IMR-90 (cell line): Measurements from ENCODE around the gene ATP5F1D. TPM values are rescaled to one million over a fixed set of nuclear protein-coding genes. Genes with fewer than 3 reads are reported as not detected.

Experiments
- ATAC-seq: fragments of 200-7000 bp; cut with Tn5 transposase; 2 replicates; pipeline ENCODE4 v1.9.1; 2020; ENCODE audit warnings: low read depth, mild to moderate bottlenecking, moderate library complexity
- BruUV-seq: library from RNA; stranded (reverse); fragments of 400-500 nt; replicated peaks from 2 replicates; lab custom pipeline; 2021; lab: Mats Ljungman, UMichigan
- CTCF ChIA-PET: fragments of 300-600 bp; formaldehyde crosslinking; extraction: SDS; loops from one replicate; lab custom pipeline; 2021; ENCODE audit warnings: antibody characterized with exemption; lab: Yijun Ruan, JAX
- POLR2A ChIA-PET: fragments of 300-600 bp; sonication (Branson Sonifier 250); formaldehyde crosslinking; loops from one replicate; lab custom pipeline; 2022; ENCODE audit warnings: antibody characterized with exemption; ENCODE audit not compliant: unreplicated experiment; lab: Charles Lee
- DNase-seq: peaks from one replicate; pipeline ENCODE4 v3.0.0; 2013
- H2AFZ ChIP-seq: replicated peaks from 2 replicates; pipeline ENCODE3; 2013; ENCODE audit warnings: low read length, mild to moderate bottlenecking; ENCODE audit not compliant: poor library complexity
- H2AK5ac ChIP-seq: 2 replicates; pipeline ENCODE4 v1.6.1; 2013; ENCODE audit warnings: low read depth, low read length, inconsistent platforms
- H2AK9ac ChIP-seq: replicated peaks from 2 replicates; pipeline ENCODE3; 2013; ENCODE audit warnings: mild to moderate bottlenecking, low read depth, low read length, moderate library complexity; ENCODE audit not compliant: poor library complexity
- H2BK120ac ChIP-seq: 2 replicates; pipeline ENCODE4 v1.6.1; 2013; ENCODE audit warnings: low read depth, low read length, inconsistent platforms
- H2BK15ac ChIP-seq: 3 replicates; pipeline ENCODE4 v1.6.1; 2013; ENCODE audit warnings: low read depth, low read length, inconsistent platforms
- H2BK20ac ChIP-seq: 2 replicates; pipeline ENCODE4 v1.6.1; 2013; ENCODE audit warnings: low read depth, mild to moderate bottlenecking, inconsistent platforms, low read length, moderate library complexity
- H2BK5ac ChIP-seq: 2 replicates; pipeline ENCODE4 v1.6.1; 2013; ENCODE audit warnings: mild to moderate bottlenecking, low read depth, low read length, inconsistent platforms; ENCODE audit not compliant: poor library complexity, severe bottlenecking
- H3K14ac ChIP-seq: replicated peaks from 2 replicates; pipeline ENCODE4 v1.6.1; 2013; ENCODE audit warnings: low read depth, low read length, inconsistent platforms
- H3K18ac ChIP-seq: 2 replicates; pipeline ENCODE4 v1.6.1; 2013; ENCODE audit warnings: low read depth, low read length, control low read depth
- H3K23ac ChIP-seq: 2 replicates; pipeline ENCODE4 v1.6.1; 2013; ENCODE audit warnings: low read depth, low read length, inconsistent platforms
- H3K27ac ChIP-seq: 2 replicates; pipeline ENCODE4 v1.5.1; 2013; ENCODE audit warnings: mild to moderate bottlenecking, control low read depth, low read length; ENCODE audit not compliant: insufficient read depth
- H3K27me3 ChIP-seq: 2 replicates; pipeline ENCODE4 v1.6.1; 2013; ENCODE audit warnings: low read length; ENCODE audit not compliant: control insufficient read depth, insufficient read depth
- H3K36me3 ChIP-seq: 2 replicates; pipeline ENCODE4 v1.6.1; 2013; ENCODE audit warnings: low read length, mixed read lengths; ENCODE audit not compliant: control insufficient read depth, insufficient read depth
- H3K4ac ChIP-seq: 2 replicates; pipeline ENCODE4 v1.6.1; 2013; ENCODE audit warnings: low read depth, low read length, inconsistent platforms
- H3K4me1 ChIP-seq: 2 replicates; pipeline ENCODE4 v1.6.1; 2013; ENCODE audit warnings: low read length, mixed read lengths; ENCODE audit not compliant: control insufficient read depth, insufficient read depth
- H3K4me2 ChIP-seq: 2 replicates; pipeline ENCODE4 v1.6.1; 2013; ENCODE audit warnings: low read depth, mild to moderate bottlenecking, control low read depth, low read length, moderate library complexity
- H3K4me3 ChIP-seq: 2 replicates; pipeline ENCODE4 v1.5.1; 2013; ENCODE audit warnings: low read depth, mild to moderate bottlenecking, control low read depth, low read length, moderate library complexity; ENCODE audit not compliant: insufficient read depth
- H3K56ac ChIP-seq: 2 replicates; pipeline ENCODE4 v1.6.1; 2013; ENCODE audit warnings: low read length, inconsistent platforms; ENCODE audit not compliant: insufficient read depth; ENCODE audit errors: extremely low read depth
- H3K79me1 ChIP-seq, 2 experiments: 2 replicates each; pipeline ENCODE4 v1.6.1; 2013; ENCODE audit warnings: low read length in 2 of 2, inconsistent platforms in 1 of 2, low read depth in 1 of 2
- H3K9ac ChIP-seq: 2 replicates; pipeline ENCODE4 v1.6.1; 2013; ENCODE audit warnings: low read depth, low read length, control low read depth
- H3K9me1 ChIP-seq: 2 replicates; pipeline ENCODE4 v1.6.1; 2013; ENCODE audit warnings: low read length, inconsistent platforms; ENCODE audit not compliant: insufficient read depth
- H3K9me3 ChIP-seq: 2 replicates; pipeline ENCODE4 v1.6.1; 2013; ENCODE audit warnings: low read length; ENCODE audit not compliant: control insufficient read depth, insufficient read depth
- H4K20me1 ChIP-seq: 2 replicates; pipeline ENCODE4 v1.6.1; 2013; ENCODE audit warnings: low read length, inconsistent platforms; ENCODE audit not compliant: insufficient read depth
- H4K5ac ChIP-seq: 2 replicates; pipeline ENCODE4 v1.6.1; 2013; ENCODE audit warnings: mild to moderate bottlenecking, low read depth, low read length, control low read depth
- H4K8ac ChIP-seq, 2 experiments: 2 replicates each; pipeline ENCODE4 v1.6.1; 2013; ENCODE audit warnings: low read depth in 2 of 2, low read length in 2 of 2, control low read depth in 1 of 2, inconsistent platforms in 1 of 2
- H4K91ac ChIP-seq: 2 replicates; pipeline ENCODE4 v1.6.1; 2013; ENCODE audit warnings: low read depth, low read length, inconsistent platforms; ENCODE audit not compliant: insufficient read depth
- BHLHE40 ChIP-seq: fragments of 150-350 bp; IDR thresholded peaks from 2 replicates; pipeline ENCODE4 v1.6.1; 2016; ENCODE audit warnings: mild to moderate bottlenecking, low read depth, low read length
- CEBPB ChIP-seq: IDR thresholded peaks from 2 replicates; pipeline ENCODE4 v1.6.1; 2012; ENCODE audit warnings: low read depth, low read length, improper control_type of control experiment
- CHD1 ChIP-seq: IDR thresholded peaks from 2 replicates; pipeline ENCODE4 v1.6.1; 2012; ENCODE audit warnings: low read depth, low read length, improper control_type of control experiment
- CTCF ChIP-seq: conservative IDR thresholded peaks from 2 replicates; pipeline ENCODE4 v1.5.1; 2012; ENCODE audit warnings: mild to moderate bottlenecking, low read depth, low read length, improper control_type of control experiment
- ELK1 ChIP-seq: fragments of 150-350 bp; IDR thresholded peaks from 2 replicates; pipeline ENCODE4 v1.6.1; 2016; ENCODE audit warnings: low read depth, mild to moderate bottlenecking, low read length, moderate library complexity, borderline replicate concordance
- FOS ChIP-seq: fragments of 150-350 bp; IDR thresholded peaks from 2 replicates; pipeline ENCODE4 v1.6.1; 2016; ENCODE audit warnings: low read depth, low read length
- MAFK ChIP-seq: IDR thresholded peaks from 2 replicates; pipeline ENCODE4 v1.6.1; 2012; ENCODE audit warnings: low read depth, low read length, improper control_type of control experiment
- MAZ ChIP-seq: IDR thresholded peaks from 2 replicates; pipeline ENCODE4 v1.6.1; 2012; ENCODE audit warnings: low read depth, mild to moderate bottlenecking, low read length, improper control_type of control experiment, moderate library complexity, borderline replicate concordance
- MXI1 ChIP-seq: IDR thresholded peaks from 2 replicates; pipeline ENCODE4 v1.6.1; 2012; ENCODE audit warnings: low read depth, mild to moderate bottlenecking, low read length, moderate library complexity, borderline replicate concordance
- POLR2A ChIP-seq: IDR thresholded peaks from 2 replicates; pipeline ENCODE4 v1.6.1; 2012; ENCODE audit warnings: mild to moderate bottlenecking, low read depth, low read length
- RCOR1 ChIP-seq: IDR thresholded peaks from 2 replicates; pipeline ENCODE4 v1.6.1; 2012; ENCODE audit warnings: mild to moderate bottlenecking, low read length, improper control_type of control experiment; ENCODE audit not compliant: insufficient replicate concordance
- SMC3 ChIP-seq: fragments of 150-350 bp; IDR thresholded peaks from 2 replicates; pipeline ENCODE4 v1.6.1; 2016; ENCODE audit warnings: low read depth, mild to moderate bottlenecking, antibody characterized with exemption, low read length, moderate library complexity
- WGBS, 2 experiments: methylation state at CpG; one replicate each; pipeline versions ENCODE4 v1.1.5 to v1.1.7; 2013; ENCODE audit warnings: missing lambda C conversion rate in 2 of 2; ENCODE audit not compliant: insufficient read length in 1 of 2; ENCODE audit errors: extremely low coverage in 2 of 2; 5-methylcytosine and 5-hydroxymethylcytosine counted together
- dilution Hi-C: fragments of 300-500 bp; cut with HindIII; formaldehyde crosslinking; loops from one replicate; pipeline ENCODE4 v1.14.3; 2018; ENCODE audit warnings: low sequenced_read_pairs; ENCODE audit not compliant: unreplicated experiment
- in situ Hi-C: fragments of 300-500 bp; cut with MboI; formaldehyde crosslinking; loops from 3 replicates; pipeline ENCODE4 v1.14.3; 2019; ENCODE audit warnings: low sequenced_read_pairs, inconsistent platforms, mixed read lengths
- intact Hi-C: fragments of 100-400 bp; cut with micrococcal nuclease; formaldehyde crosslinking; loops from 2 replicates; pipeline ENCODE4 v1.10.0; 2022
- polyA plus RNA-seq, 3 experiments: library from polyadenylated mRNA; depleted of rRNA; stranded (reverse); fragments of >200 nt; gene quantifications; 2 replicates each; pipeline ENCODE4 v1.2.3, GENCODE V29; 2012; ENCODE audit warnings: low replicate concordance in 1 of 3
- total RNA-seq: library from RNA; depleted of rRNA; stranded (reverse); fragments of >200 nt; gene quantifications from 2 replicates; pipeline ENCODE4 v1.2.3, GENCODE V29; 2012

Gene ATP5F1D
- total and polyA plus RNA-seq, 2 of the 4 experiments (the other 2 are of a cell fraction), result 7.3 to 140 TPM

GRCh38 chr19:1199531-1199930 is 42.0 kb upstream of the ATP5F1D start:
- POLR2A ChIA-PET, result no interaction called here
- intact Hi-C loops (no loop called here), in situ Hi-C loops (no loop called here), dilution Hi-C loops (no loop called here)
- no peak overlapping the region for H3K14ac ChIP-seq
- 82% methylated on average over 1 of the region's 10 CpGs; no CpG with 5 or more reads in 1 of the 2 experiments for WGBS, 2 experiments
- no peak overlapping the region for H3K4me2 ChIP-seq
- CTCF ChIA-PET, result interaction anchor here (0.6 to 1.6 kb wide), 2 partner anchors 44 to 86 kb away, joined by 3 to 6 read pairs; no protein-coding TSS in a partner anchor
- no peak overlapping the region for H2BK15ac ChIP-seq
- no peaks in the 10 kb centered on the region for H3K36me3 ChIP-seq
- no peaks in the 10 kb centered on the region for H3K9me3 ChIP-seq
- no peak overlapping the region for H3K56ac ChIP-seq
- no TSS peak for BruUV-seq
- no peak overlapping the region for H3K18ac ChIP-seq
- H3K4me3 ChIP-seq, result no peak overlapping the region
- no peak overlapping the region for H3K27ac ChIP-seq
- H3K9me1 ChIP-seq, result 0 out of 2 replicates have a peak, but pooled peaks cover 6% of the 10 kb centered on the region
- H3K4ac ChIP-seq, result no peak overlapping the region
- no peak overlapping the region; the same call in 1 of the 2 replicates for H2AK5ac ChIP-seq
- no peak overlapping the region for H4K5ac ChIP-seq
- H2BK5ac ChIP-seq, result no peak overlapping the region
- H2AK9ac ChIP-seq, result no peak overlapping the region
- ATAC-seq (no peak), DNase-seq (no peak)
- no peak overlapping the region for H2BK120ac ChIP-seq
- H4K20me1 ChIP-seq, result no peaks in the 10 kb centered on the region
- TF ChIP-seq MAZ (no peak), MXI1 (no peak), MAFK (no peak), RCOR1 (no peak), SMC3 (no peak), CTCF (no peak), BHLHE40 (no peak), CHD1 (no peak), CEBPB (no peak), POLR2A (no peak), FOS (no peak), ELK1 (no peak)
- H3K9ac ChIP-seq, result no peak overlapping the region
- peaks cover 0 to 4% of the 10 kb centered on the region in 2 experiments; a peak in 2 of 4 replicates for H3K79me1 ChIP-seq
- no peak overlapping the region for H4K91ac ChIP-seq
- H3K27me3 ChIP-seq, result no peaks in the 10 kb centered on the region
- peaks cover 3% of the 10 kb centered on the region for H3K4me1 ChIP-seq
- H4K8ac ChIP-seq, result no peak overlapping the region
- no peak overlapping the region for H2AFZ ChIP-seq
- H3K23ac ChIP-seq, result no peak overlapping the region
- H2BK20ac ChIP-seq, result no peak overlapping the region
